ENCODE data around the gene SLCO3A1.

Gene SLCO3A1

DNA sequence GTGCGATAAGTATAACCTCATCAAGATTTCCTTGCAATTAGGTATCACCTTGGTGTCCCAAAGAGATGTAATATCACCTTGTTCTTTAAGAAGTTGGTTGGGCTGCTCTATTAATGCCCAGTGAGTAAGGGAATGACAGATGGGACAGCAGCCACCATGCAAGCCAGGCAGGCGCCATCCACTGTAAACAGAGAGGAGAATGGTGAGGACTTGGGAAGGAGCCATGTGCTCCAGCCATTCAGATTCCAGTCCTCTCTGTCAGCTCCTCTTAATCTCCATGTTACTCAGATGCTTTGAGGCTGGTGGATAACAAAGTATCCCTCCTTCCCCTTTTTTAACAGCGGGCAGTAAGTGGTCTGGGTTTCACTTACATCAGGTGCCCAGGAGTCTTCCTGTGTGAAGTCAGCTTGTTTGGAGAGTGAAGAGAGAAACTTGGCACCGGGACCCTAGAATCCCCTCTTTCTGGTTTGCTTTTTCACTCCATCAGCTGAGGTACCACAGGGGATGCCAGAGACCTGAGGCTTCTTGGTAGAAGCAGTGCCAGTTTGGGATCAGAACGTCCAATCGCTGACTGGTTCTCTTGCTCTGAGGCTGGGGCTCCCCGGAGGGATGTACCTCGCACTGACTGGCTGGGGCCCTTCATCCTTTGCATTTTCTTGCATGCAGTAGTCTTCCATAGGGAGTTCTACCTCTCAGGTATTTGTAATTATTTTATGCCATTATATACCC is 29.5 kb downstream of the SLCO3A1 start:
- no peak for DNase-seq (ENCODE audit: low read depth)

DNA sequence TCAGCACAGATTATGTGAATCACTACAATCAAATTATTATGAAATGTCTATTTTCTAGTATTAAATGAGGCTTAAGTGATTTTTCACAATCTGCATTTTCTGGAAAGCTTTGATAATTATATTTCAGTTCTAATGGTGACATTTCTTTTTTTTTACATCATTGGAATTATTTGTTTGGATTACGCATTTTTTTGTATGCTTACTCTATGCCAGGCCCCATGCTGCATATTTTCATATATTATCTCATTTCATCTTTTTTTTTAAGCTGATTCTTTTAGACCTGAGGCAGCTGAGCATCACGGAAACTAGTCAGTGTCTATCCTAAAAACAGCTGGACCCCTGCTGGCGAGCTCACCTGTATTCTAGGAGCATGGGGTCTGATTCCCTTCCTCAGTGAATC is 31.1 kb downstream of the SLCO3A1 start:
- DNase-seq (ENCODE audit: low read depth): no peak

DNA sequence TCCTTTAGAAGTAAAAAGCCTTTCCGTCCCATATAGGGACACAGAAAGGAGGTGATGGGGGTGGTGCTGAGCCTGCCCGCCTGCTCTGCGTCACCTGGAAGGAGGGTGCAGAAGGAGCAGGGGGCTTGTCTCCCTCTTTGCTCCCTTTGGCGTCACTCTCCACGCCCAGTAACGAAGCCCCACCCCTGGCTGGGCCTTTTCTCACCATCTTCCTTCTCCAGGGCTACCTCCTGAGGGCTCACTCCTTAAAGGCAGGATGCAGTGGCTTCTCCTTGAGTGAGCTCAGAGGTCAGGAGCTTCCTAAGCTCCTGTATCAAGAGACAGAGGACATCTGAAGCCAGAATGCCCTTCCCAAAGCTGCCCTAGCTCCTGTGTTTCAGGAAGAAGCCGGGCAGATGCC is 31.5 kb downstream of the SLCO3A1 start:
- DNase-seq (ENCODE audit: low read depth): no peak

DNA sequence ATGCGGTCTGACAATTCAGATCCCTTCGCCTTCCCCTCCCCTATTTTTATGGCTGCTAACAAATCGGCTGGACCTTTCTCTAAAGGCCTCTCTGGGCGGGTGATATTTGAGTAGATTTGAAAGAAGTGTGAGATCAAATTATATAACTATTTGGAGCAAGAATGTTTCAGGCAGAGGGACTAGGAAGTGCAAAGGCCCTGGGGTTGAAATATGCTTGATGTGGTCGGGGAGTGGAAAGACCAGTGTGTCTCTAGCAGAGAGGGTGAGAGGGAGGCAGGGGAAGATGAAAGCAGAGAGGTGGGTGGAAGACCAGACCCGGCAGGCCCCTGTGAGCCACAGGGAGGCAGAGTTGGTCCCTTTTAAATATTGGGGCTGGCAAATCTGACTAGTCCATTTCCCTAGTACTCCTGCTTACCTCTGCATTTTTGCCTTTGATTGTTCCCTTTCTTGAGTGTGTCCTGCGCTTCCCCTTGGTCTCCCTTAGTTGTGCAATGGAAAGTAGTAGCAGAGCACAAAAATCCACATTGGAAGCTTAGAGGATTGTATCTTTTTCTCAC is 32.3 kb downstream of the SLCO3A1 start:
- DNase-seq (ENCODE audit: low read depth): no peak

DNA sequence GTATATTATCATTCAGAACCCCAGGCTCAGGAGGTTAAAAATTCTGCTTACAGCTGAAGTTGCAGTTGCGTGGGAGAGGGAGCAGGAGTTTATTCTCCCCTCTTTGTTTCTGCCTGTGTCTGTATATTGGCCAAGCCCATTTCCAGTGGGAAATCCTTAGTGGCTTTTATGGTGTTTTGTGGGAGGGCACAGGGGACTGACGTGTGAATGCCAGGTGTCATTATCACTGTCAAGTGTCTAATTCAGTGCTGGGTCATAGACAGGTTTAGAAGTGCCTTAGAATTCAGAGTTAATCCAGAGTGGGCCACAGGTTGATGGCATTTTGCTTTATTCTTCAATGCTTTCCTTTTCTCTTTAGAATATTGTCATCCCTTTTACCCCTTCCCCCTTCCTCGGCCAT is 33.4 kb downstream of the SLCO3A1 start:
- no peak for DNase-seq (ENCODE audit: low read depth)

DNA sequence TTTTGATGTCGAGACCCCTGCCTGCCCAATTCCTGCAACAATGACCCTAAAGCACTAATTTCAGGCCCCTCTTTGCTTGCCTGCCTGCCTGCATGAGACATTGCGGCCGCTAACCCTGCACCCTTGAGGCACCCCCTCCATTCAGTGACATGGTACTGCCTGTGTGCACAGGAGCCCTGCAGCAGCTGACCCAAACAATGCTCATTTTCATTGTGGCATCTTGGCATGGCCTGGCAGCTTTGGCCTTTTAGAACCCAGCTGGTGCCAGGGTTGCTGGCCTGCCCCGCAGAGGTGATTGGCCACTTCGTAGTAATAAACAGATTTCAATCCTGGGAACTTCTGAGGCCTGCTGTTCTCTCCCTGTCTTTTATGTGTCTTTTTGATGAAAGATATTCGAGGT is 33.8 kb downstream of the SLCO3A1 start:
- DNase-seq (ENCODE audit: low read depth): no peak

DNA sequence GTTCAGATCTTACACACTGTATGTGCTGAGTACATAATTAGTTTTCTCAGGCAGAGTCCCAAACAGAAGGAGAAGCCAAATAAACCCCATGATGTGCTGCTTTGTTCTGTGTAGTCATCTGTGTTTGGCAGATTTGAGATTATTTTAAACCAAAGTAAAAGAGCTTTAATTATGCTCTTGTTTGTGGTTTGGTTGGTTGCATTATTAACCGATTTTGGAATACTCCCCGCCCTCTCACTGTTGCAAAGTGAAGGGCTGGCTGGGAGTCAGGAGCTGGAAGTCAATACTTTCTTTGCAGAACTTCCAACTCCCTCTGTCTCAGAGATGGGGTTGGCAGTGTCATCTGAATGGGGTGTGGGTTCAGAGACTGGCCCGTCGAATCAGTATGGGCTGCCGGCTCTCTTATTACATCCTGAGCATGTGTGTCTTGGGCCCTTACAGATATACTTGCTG is 34.4 kb downstream of the SLCO3A1 start:
- no peak for DNase-seq (ENCODE audit: low read depth)

DNA sequence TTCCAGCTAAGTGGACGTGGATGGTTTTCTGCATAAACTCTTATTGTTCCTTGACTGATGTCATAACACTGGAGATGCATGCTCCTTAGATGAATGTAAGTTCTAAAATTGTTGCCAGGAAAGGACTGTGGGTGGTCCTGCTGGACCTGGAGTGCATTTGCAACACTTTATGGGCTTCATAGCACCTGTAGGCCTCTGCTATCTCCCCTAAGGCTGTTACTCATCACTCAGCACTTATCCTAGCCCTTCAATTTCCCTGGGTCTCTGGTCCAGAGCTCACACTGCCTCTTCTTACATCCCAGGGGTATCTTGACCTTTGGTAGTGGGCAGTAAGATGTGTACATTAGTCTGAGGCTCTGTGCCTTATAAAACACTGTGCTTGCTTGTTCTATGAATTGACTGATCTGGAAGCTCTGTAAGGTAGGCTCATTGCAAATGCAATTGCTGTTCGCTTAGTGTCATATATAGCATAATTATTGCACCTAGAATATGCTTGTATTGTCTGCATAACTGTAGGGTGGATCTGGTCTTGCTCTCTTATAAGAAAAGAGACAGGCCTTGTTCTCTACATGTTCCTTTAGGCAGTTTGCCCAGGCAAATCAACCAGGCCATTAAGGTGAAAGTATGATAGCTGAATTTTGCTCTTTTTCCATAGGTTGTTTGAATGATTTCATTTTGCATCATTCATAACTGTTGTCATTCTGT is 35.8 kb downstream of the SLCO3A1 start:
- no peak for DNase-seq (ENCODE audit: low read depth)

DNA sequence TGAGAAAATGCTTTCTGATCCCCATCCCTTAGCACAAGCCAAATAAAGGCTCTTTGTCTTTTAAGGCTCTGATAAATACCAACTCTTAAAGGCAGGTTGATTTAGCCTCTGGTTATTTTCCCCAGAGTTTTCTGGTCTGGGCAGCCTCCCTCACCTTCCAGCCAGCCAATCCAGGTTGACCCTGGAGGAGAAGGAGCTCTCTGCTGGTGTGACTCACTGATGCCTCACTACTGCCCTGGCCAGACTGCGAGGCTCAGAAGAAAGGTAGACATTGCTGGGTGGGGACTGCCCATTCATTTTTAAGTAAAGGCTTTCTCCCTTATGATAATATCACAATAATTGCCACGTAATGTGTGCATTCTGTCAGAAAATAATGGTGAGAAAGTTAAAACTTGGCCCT is 37.1 kb downstream of the SLCO3A1 start:
- DNase-seq (ENCODE audit: low read depth): no peak

DNA sequence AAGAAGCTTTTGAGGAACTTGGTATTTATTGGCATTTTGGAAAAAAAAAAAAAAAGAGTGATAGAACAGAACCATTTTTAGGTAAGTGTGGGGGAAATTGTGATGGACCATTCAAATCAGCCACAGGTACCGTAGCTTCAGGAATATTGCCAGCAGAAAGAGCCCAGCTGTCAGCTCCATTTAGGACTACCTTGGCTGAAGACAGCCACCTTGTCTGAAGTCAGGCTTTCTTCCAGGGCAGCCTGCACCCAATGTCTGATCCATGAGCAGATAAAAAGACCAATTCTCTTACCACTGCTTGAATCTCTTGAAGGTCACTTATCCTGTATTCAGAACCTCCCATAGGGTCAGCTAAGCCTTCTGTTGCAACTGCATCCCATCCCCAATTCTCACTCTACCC is 37.6 kb downstream of the SLCO3A1 start:
- DNase-seq (ENCODE audit: low read depth): no peak

DNA sequence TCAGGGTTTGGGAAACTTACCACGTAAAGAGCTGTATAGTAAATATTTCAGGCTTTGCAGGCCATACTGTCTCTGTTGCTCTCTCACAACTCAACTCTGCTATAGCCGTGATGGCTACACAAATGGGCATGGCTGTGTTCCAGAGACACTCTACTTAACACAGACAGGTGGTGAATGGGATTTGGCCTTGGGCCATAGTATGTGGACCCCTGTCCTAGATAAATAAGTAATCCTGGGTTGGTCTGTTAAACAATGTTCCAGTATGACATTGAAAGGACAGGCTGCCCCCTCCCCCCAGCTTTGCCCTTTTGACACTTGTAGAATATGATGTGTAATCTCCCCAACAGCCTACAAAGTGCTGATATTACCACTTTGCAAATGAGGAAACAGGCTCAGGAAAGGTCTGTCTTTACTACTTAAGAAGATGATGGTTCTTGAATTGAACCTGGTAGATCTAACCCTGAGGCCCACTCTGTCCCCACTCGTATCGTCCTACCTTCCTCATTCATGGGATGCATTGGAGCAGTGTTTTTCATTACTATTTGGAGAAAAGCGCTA is 38.4 kb downstream of the SLCO3A1 start:
- no peak for DNase-seq (ENCODE audit: low read depth)

DNA sequence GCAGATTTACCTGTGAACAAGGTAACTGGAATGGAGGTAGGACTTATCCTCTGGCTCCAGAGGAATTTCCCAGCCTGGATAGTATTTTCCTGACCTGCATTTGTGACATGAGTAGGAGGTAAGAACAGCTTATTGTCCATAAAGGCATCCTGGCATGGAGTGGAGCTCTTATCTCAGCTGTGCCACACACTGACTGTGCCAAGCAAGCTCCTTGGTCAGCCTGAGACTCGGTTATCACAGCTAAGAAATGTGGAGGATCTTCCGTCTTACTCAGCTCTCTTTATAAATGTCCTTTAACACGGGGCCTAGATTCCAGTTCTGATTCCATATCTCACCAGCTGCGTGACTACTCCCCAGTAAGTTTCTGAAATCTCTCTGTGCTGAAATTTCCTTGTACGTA is 38.9 kb downstream of the SLCO3A1 start:
- DNase-seq (ENCODE audit: low read depth): no peak

DNA sequence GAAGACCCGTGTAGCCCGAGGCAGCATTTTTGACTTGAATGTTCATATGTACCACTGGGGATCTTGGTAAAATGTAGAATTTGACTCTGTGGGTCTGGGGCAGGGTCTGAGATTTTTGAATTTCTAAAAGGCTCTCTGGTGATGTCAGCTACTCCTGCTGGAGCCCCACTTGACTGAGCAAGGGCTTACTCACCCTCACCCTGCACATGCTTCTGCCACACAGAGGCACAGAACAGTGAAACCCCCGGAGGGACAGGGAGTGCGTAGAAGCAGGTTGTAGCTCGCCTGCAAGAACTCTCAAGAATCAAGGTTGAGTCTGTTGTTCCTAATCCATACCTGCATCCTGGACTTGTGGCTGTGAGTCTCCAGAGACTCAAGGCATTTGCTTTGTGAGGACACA is 41.1 kb downstream of the SLCO3A1 start:
- DNase-seq (ENCODE audit: low read depth): no peak

DNA sequence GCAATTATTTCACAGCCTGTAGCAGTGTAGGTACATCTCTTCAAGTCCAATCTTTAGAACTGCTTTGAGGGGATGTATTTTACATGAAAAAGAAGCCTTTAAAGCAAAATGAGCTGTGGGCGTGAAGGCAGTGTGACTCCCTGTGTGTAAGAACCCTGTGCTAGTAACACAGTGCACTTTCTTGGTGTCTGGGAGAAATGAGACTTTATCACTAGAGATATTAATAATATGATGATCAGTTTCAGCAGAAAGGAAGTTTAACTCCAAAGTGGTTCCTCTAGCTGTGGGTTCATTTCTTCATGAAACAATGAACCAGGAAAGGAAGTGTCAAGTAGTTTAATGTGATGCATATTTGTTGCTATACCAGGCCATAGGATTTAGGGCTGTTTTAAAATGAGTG is 41.5 kb downstream of the SLCO3A1 start:
- DNase-seq (ENCODE audit: low read depth): no peak

DNA sequence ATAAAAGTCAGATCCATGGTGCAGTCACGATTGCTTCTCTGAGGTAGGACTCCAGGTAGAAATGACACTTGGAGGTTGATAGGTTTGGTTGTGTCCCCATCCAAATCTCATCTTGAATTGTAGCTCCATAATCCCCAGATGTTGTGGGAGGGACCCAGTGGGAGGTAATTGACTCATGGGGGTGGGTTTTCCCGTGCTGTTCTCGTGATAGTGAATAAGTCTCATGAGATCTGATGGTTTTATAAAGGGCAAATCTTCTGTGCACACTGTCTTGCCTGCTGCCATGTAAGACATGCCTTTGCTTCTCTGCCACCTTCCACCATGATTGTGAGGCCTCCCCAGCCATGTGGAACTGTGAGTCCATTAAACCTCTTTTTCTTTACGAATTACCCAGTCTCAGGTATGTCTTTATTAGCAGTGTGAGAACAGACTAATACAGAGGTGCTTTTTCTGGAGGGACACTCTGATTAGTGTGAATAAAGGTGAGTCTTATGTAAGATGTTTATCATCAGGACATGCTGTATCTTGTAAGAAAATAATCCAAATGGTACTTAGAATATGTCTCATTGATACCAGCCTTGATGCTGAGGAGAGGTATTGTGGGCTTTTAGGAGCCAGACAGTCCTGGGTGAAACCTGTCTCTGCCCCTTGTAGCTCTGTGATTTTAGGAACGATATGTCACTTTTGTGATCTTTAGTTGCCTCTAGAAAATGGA is 43.0 kb downstream of the SLCO3A1 start:
- no peak for DNase-seq (ENCODE audit: low read depth)

DNA sequence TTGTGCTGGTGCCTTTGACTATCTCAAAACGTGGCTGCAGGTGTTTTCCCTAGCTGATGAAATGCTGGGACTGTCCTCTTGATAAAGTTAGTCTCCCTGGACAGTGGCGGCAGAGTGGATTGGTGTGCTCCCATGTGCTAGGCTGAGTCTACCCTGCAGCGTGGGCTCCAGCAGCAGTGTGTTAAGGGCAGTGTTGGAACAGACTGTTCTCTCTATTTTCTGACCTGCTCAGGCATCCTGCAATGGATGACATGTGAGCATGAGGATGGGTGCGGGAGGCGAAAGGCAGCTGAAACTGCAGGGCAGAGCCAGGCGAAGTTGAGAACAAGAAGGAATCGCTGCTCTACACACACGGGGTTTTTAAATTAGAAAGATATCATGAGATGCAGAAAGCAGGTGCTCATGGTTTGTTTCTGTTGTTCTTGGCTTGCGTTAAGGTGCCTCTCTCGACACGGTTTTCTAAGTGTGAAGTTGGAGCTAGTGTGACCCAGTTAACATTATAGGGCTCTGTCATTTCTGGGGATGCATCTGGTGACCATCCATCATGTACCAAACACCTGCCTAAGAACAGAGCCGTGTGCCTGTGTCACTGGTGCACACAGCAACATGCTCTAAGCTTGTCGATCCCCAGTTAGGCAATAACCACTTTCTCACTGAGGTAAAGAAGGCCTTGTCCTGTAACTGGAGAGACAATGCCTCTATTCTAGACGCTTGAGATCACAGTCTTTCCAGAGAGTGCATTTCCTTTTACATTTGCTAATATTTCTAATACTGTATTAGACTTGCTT is 44.3 kb downstream of the SLCO3A1 start:
- DNase-seq (ENCODE audit: low read depth): no peak

DNA sequence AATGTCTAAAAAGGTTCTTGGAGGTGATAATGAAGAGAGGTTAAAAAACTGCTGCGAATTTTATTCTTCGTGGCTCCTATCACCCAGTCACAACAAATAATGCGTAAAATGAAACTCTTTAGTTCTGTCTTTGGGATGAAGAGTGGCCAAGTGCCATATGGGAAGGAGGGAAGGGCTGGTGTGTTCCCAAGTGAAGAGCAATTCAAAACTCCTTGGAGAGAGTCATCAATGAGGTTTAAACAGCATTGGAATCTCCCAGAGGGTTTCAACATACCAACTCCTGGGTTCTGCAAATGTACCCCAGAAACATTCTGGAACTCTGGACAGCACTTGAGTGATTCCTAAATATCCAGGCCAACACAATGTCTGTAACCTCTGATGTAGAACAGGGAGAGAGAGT is 45.3 kb downstream of the SLCO3A1 start:
- no peak for DNase-seq (ENCODE audit: low read depth)

DNA sequence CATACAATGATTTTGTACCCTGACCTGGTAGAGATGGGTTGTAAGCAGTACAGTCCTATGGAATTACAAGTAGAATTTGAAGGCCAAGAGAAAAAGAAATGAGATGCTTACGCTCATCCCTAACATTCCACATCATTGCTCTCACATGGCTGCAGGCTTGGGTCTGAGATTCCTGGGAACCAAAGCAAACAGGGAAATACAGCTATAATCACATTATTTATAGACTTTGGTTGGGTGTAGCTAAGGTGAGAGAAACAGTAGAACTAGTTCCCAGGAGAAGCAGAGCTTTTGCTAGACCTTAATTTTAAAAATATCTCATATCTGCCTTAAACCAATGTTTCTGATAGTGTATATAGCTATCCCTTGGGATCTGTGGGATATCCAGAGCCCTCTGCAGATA is 51.4 kb downstream of the SLCO3A1 start:
- DNase-seq (ENCODE audit: low read depth): no peak

DNA sequence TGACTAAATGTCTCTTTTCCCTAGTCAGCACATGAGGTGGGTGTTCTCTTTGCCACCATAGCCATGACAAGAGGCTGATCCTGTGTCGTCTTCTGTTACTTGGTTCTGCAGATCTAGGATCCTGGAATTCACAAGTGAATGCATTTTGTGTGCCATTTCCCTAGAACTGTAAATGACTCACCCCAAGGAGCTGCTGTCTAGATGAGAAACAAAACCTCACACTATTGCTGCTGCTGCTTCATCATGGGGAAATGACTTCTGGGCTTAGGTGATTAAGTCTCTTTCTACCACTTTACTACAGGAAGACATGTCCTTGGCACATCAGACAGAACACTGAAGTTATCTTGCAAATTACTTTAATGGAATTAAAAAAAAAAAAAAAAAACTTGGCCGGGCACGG is 54.9 kb downstream of the SLCO3A1 start:
- no peak for DNase-seq (ENCODE audit: low read depth)

DNA sequence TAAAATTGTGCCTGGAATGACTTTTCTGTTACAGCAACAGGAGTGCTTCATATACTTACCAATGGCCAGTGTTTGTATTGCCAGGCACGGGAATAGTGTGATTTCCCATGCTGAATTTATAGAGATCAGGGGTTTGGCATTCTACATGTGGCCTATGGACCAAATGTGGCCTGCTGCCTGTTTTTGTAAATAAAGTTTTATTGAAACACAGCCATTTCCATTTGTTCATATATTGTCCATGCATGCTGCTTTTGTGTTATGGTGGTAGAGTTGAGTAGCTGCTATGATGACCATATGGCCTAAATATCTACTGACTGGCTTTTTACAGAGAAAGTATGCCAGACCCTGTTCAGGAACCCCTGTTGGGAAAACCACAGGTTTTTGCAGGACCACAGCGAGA is 55.6 kb downstream of the SLCO3A1 start:
- DNase-seq (ENCODE audit: low read depth): no peak

DNA sequence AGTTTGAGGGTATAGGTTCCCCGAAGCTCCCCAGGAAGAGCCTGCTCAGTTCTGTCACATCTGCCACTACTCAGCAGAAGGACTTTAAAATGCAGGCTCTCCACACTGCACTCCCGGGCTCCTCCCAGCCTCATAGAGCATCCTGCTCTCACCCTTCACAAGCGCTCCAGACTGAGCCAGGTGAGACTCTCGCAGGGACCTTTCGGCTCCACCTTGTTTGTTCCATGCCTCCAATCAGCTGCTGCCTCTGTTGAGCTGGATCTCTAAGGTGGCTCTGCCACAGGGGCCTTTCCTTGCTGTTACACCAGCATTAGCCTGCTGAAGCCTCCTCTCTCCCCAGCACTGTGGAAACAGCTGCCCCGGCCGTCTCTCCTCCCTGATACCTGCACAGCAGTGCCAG is 56.1 kb downstream of the SLCO3A1 start:
- no peak for DNase-seq (ENCODE audit: low read depth)

DNA sequence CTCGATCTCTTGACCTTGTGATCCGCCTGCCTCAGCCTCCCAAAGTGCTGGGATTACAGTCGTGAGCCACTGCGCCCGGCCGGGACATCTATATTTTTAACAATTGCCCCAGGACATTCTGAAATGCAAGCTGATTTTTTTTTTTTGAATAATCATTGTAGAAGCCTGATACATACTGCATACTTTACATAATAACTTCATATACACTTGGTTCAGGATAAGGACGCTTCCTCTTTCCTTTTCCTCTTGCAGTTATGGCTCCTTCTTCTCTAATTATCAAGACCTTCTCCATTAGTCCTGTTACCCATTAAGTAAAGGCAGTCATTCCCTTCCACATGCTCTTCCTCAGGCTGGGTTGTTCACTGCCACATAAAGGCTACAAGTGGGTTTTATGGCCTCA is 58.3 kb downstream of the SLCO3A1 start:
- DNase-seq (ENCODE audit: low read depth): no peak
